Astrocyte (in vitro differentiated cells and primary cell): ENCODE measurements around the gene DDX23.

Experiments
- EZH2 ChIP-seq: IDR thresholded peaks from 2 replicates; pipeline ENCODE4 v1.6.1; 2012; ENCODE audit warnings: mild to moderate bottlenecking, low read length, inconsistent platforms; ENCODE audit not compliant: insufficient read depth
- TF ChIP-seq, protein P1 (sequence below): IDR thresholded peaks from 2 replicates; pipeline ENCODE4 v1.5.1; 2011; ENCODE audit warnings: low read depth, mild to moderate bottlenecking, inconsistent platforms, low read length, moderate library complexity; ENCODE audit not compliant: insufficient read depth

DNA sequence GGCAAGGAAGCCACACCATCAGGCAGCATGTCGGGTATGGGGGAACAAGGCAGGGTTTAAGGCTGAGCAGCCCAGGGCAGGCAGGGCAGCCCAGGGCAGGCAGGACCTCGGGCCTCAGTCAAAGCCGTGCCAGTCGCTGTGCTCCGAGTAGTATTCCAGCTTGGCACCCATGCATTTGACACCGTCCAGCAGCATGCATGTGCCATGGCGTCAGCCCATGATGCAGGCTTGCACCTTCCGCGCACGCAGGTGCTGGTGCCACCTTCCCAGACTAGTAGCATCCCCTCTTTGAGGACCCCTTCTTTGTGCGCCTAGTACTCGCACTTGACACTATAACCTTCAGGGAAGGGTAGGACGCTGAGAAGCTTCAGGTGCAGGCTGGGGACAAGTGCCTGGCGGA, 51.5 kb downstream of the DDX23 start:
- TF ChIP-seq, protein P1, sequence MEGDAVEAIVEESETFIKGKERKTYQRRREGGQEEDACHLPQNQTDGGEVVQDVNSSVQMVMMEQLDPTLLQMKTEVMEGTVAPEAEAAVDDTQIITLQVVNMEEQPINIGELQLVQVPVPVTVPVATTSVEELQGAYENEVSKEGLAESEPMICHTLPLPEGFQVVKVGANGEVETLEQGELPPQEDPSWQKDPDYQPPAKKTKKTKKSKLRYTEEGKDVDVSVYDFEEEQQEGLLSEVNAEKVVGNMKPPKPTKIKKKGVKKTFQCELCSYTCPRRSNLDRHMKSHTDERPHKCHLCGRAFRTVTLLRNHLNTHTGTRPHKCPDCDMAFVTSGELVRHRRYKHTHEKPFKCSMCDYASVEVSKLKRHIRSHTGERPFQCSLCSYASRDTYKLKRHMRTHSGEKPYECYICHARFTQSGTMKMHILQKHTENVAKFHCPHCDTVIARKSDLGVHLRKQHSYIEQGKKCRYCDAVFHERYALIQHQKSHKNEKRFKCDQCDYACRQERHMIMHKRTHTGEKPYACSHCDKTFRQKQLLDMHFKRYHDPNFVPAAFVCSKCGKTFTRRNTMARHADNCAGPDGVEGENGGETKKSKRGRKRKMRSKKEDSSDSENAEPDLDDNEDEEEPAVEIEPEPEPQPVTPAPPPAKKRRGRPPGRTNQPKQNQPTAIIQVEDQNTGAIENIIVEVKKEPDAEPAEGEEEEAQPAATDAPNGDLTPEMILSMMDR: no peak
- TF ChIP-seq EZH2: no peak
